Caco-2 (cell line): ENCODE data around the gene GPATCH8. TPM values are rescaled to one million over a fixed set of nuclear protein-coding genes. Genes with fewer than 3 reads are reported as not detected.

Experiments
- BruUV-seq: library from RNA; stranded (reverse); fragments of 400-500 nt; replicated peaks from 2 replicates; lab custom pipeline; 2021; lab: Mats Ljungman, UMichigan
- CTCF ChIA-PET: fragments of 300-600 bp; sonication (Branson Sonifier 250); formaldehyde crosslinking; loops from one replicate; lab custom pipeline; 2022; ENCODE audit warnings: antibody characterized with exemption; lab: Charles Lee
- POLR2A ChIA-PET: fragments of 300-600 bp; sonication (Branson Sonifier 250); formaldehyde crosslinking; loops from one replicate; lab custom pipeline; 2022; ENCODE audit warnings: antibody characterized with exemption; lab: Charles Lee
- DNase-seq, 2 experiments: peaks; one replicate each; pipeline versions ENCODE4 v3.0.0 to v3.0.0-alpha.2; 2020 to 2022
- H3K27me3 ChIP-seq: replicated peaks from 2 replicates; pipeline ENCODE4 v1.6.0; 2011; ENCODE audit warnings: low read length; ENCODE audit not compliant: control insufficient read depth, insufficient read depth
- H3K36me3 ChIP-seq: 2 replicates; pipeline ENCODE4 v1.5.1; 2011; ENCODE audit warnings: low read length; ENCODE audit not compliant: control insufficient read depth, insufficient read depth
- H3K4me1 ChIP-seq: fragments of 250-450 bp; sonication (Bioruptor Pico); 2 replicates; pipeline ENCODE4 v1.5.1; 2020; ENCODE audit warnings: mild to moderate bottlenecking
- H3K4me3 ChIP-seq: 2 replicates; pipeline ENCODE4 v1.5.1; 2011; ENCODE audit warnings: low read depth, mild to moderate bottlenecking, control low read depth, low read length
- H3K9me3 ChIP-seq: fragments of 250-450 bp; sonication (Bioruptor Pico); 2 replicates; pipeline ENCODE4 v1.5.1; 2020; ENCODE audit warnings: mild to moderate bottlenecking, moderate library complexity
- H3K27ac Mint-ChIP-seq: one replicate; pipeline ENCODE4 v1.8.0; 2022; ENCODE audit warnings: mixed read lengths; ENCODE audit not compliant: unreplicated experiment
- H3K27me3 Mint-ChIP-seq: one replicate; pipeline ENCODE4 v1.8.0; 2022; ENCODE audit warnings: mixed read lengths; ENCODE audit not compliant: insufficient read depth, unreplicated experiment
- H3K36me3 Mint-ChIP-seq: one replicate; pipeline ENCODE4 v1.8.0; 2022; ENCODE audit warnings: mild to moderate bottlenecking, mixed read lengths; ENCODE audit not compliant: insufficient read depth, unreplicated experiment
- H3K4me1 Mint-ChIP-seq: one replicate; pipeline ENCODE4 v1.8.0; 2022; ENCODE audit warnings: low read depth, mixed read lengths; ENCODE audit not compliant: unreplicated experiment
- H3K4me3 Mint-ChIP-seq: one replicate; pipeline ENCODE4 v1.8.0; 2022; ENCODE audit warnings: mild to moderate bottlenecking, moderate library complexity, mixed read lengths; ENCODE audit not compliant: unreplicated experiment
- H3K9me3 Mint-ChIP-seq: one replicate; pipeline ENCODE4 v1.8.0; 2022; ENCODE audit warnings: mixed read lengths; ENCODE audit not compliant: unreplicated experiment
- intact Hi-C: fragments of 100-400 bp; cut with micrococcal nuclease; formaldehyde crosslinking; loops from one replicate; pipeline ENCODE4 v1.10.0; 2022; ENCODE audit not compliant: unreplicated experiment
- total RNA-seq: library from RNA; stranded (reverse); gene quantifications from 2 replicates; pipeline ENCODE4 v1.2.3, GENCODE V29; 2022
- TF ChIP-seq, protein P1 (sequence below), 2 experiments: fragments of 200-600 bp in 1 of 2; IDR thresholded peaks; 1 replicate in 1 of 2; 2 replicates in 1 of 2; pipeline versions ENCODE4 v1.5.1 to v1.8.0; 2011 to 2022; ENCODE audit warnings: antibody characterized with exemption in 1 of 2, control low read depth in 1 of 2, inconsistent platforms in 1 of 2, low read depth in 1 of 2, low read length in 1 of 2, mild to moderate bottlenecking in 1 of 2, moderate library complexity in 1 of 2; ENCODE audit not compliant: insufficient read depth in 1 of 2, severe bottlenecking in 1 of 2, unreplicated experiment in 1 of 2

The GPATCH8 gene
- total RNA-seq, 1 experiment from 2014 or later, result 53.4 TPM

GRCh38 chr17:44376779-44377178 is 126.4 kb downstream of the GPATCH8 start:
- ChIA-PET CTCF (interaction anchor here (1.0 to 1.3 kb wide), 3 partner anchors 8 to 20 kb away, joined by 7 to 11 read pairs (median 7); partner anchors contain the start of gene FAM171A2), POLR2A (no interaction called here)
- no peaks in the 10 kb centered on the region for H3K4me1 Mint-ChIP-seq
- H3K9me3 Mint-ChIP-seq, result no peaks in the 10 kb centered on the region
- H3K4me1 ChIP-seq, result no peaks in the 10 kb centered on the region
- H3K36me3 Mint-ChIP-seq, result no peaks in the 10 kb centered on the region
- DNase-seq, result no peak
- no peaks in the 10 kb centered on the region for H3K27me3 ChIP-seq
- H3K27ac Mint-ChIP-seq, result no peak overlapping the region
- H3K4me3 Mint-ChIP-seq, result no peak overlapping the region
- H3K36me3 ChIP-seq, result no peaks in the 10 kb centered on the region
- no peaks in the 10 kb centered on the region for H3K9me3 ChIP-seq
- TF ChIP-seq, protein P1, sequence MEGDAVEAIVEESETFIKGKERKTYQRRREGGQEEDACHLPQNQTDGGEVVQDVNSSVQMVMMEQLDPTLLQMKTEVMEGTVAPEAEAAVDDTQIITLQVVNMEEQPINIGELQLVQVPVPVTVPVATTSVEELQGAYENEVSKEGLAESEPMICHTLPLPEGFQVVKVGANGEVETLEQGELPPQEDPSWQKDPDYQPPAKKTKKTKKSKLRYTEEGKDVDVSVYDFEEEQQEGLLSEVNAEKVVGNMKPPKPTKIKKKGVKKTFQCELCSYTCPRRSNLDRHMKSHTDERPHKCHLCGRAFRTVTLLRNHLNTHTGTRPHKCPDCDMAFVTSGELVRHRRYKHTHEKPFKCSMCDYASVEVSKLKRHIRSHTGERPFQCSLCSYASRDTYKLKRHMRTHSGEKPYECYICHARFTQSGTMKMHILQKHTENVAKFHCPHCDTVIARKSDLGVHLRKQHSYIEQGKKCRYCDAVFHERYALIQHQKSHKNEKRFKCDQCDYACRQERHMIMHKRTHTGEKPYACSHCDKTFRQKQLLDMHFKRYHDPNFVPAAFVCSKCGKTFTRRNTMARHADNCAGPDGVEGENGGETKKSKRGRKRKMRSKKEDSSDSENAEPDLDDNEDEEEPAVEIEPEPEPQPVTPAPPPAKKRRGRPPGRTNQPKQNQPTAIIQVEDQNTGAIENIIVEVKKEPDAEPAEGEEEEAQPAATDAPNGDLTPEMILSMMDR (IDR thresholded peaks at IDR 0.05; ENCODE audit: insufficient read depth in 1 of 2, low read depth in 1 of 2, low read length in 1 of 2, severe bottlenecking in 1 of 2, unreplicated experiment in 1 of 2), result no peak
- intact Hi-C loops, result no loop called here
- peaks cover 4% of the 10 kb centered on the region for H3K27me3 Mint-ChIP-seq
- no TSS peak for BruUV-seq
- no peak overlapping the region for H3K4me3 ChIP-seq

DNA sequence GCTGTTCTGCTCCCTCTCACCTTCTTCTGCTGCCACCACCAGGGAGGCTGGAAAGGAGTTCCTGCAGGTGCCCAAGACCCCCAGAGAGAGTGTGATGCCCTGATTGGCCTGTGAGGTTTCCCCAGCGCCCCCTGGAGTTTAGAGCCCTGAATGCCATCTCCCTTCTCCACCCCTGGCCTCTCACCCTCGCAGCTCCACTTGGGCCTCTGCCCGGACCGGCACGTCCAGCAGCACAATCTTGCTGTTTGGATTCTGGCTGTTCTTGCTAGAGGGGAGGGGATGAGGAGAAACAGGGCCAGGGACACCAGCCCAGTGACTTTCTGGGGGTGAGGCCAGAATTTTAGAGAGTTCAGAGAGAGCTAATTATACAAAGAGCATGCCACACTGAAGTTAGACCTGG is 127.1 kb downstream of the GPATCH8 start:
- H3K36me3 Mint-ChIP-seq, result no peaks in the 10 kb centered on the region
- POLR2A ChIA-PET, result no interaction called here

GRCh38 chr17:44375196-44376017 is 127.8 kb downstream of the GPATCH8 start:
- POLR2A ChIA-PET, result no interaction called here
- H3K27me3 ChIP-seq, result no peaks in the 10 kb centered on the region
- no peak overlapping the region for H3K27ac Mint-ChIP-seq
- TF ChIP-seq, protein P1 (IDR thresholded peaks at IDR 0.05; ENCODE audit: insufficient read depth in 1 of 2, low read depth in 1 of 2, low read length in 1 of 2, severe bottlenecking in 1 of 2, unreplicated experiment in 1 of 2), result no peak
- H3K36me3 ChIP-seq, result no peaks in the 10 kb centered on the region
- DNase-seq, result no peak
- no peaks in the 10 kb centered on the region for H3K4me1 ChIP-seq
- no peak overlapping the region for H3K4me3 ChIP-seq
- H3K9me3 ChIP-seq, result no peaks in the 10 kb centered on the region
- BruUV-seq, result no TSS peak
- no peak overlapping the region for H3K4me3 Mint-ChIP-seq
- intact Hi-C loops, result no loop called here
- H3K36me3 Mint-ChIP-seq, result no peaks in the 10 kb centered on the region
- no peaks in the 10 kb centered on the region for H3K9me3 Mint-ChIP-seq
- peaks cover 4% of the 10 kb centered on the region for H3K27me3 Mint-ChIP-seq
- H3K4me1 Mint-ChIP-seq, result no peaks in the 10 kb centered on the region
- CTCF ChIA-PET, result interaction anchor here (0.8 to 1.3 kb wide), 4 partner anchors 10 to 19 kb away, joined by 3 to 11 read pairs (median 7); partner anchors contain the start of gene FAM171A2

More for the DNA sequence above, 127.1 kb downstream of the GPATCH8 start:
- H3K4me3 ChIP-seq, result no peak overlapping the region
- H3K9me3 ChIP-seq, result no peaks in the 10 kb centered on the region
- H3K27me3 ChIP-seq, result no peaks in the 10 kb centered on the region
- H3K9me3 Mint-ChIP-seq, result no peaks in the 10 kb centered on the region
- H3K36me3 ChIP-seq, result no peaks in the 10 kb centered on the region
- H3K4me1 ChIP-seq, result no peaks in the 10 kb centered on the region
- peaks cover 4% of the 10 kb centered on the region for H3K27me3 Mint-ChIP-seq
- peak in 1 of 2 experiments; percentile 39 for DNase-seq
- intact Hi-C loops, result no loop called here
- H3K27ac Mint-ChIP-seq, result no peak overlapping the region
- BruUV-seq, result no TSS peak
- CTCF ChIA-PET, result interaction anchor here (0.8 to 1.3 kb wide), 4 partner anchors 9 to 19 kb away, joined by 3 to 11 read pairs (median 7); partner anchors contain the start of gene FAM171A2
- no peak overlapping the region for H3K4me3 Mint-ChIP-seq
- TF ChIP-seq, protein P1 (IDR thresholded peaks at IDR 0.05; ENCODE audit: insufficient read depth in 1 of 2, low read depth in 1 of 2, low read length in 1 of 2, severe bottlenecking in 1 of 2, unreplicated experiment in 1 of 2), result peak; percentile 45 to 55
- no peaks in the 10 kb centered on the region for H3K4me1 Mint-ChIP-seq
